GM19351 (cell line): ENCODE data around the gene PRKAG2.

Source experiments
- ATAC-seq: cut with Tn5 transposase; IDR thresholded peaks from one replicate; pipeline ENCODE4 v1.9.1; 2021; ENCODE audit warnings: mild to moderate bottlenecking, moderate library complexity; ENCODE audit not compliant: unreplicated experiment

PRKAG2 gene

GRCh38 chr7:151607464-151607867 is 269.4 kb downstream of the PRKAG2 start:
- no peak for ATAC-seq

GRCh38 chr7:151603951-151604350 is 273.0 kb downstream of the PRKAG2 start:
- ATAC-seq: no peak

- no peak for ATAC-seq
Measured at GRCh38 chr7:151601521-151602305, 275.2 kb downstream of the PRKAG2 start.

GRCh38 chr7:151600331-151600730 is 276.6 kb downstream of the PRKAG2 start:
- ATAC-seq: no peak

- no peak for ATAC-seq
Measured at GRCh38 chr7:151599401-151600227, 277.3 kb downstream of the PRKAG2 start.

GRCh38 chr7:151597541-151598444 is 279.1 kb downstream of the PRKAG2 start:
- ATAC-seq: no peak

- ATAC-seq: no peak
Measured at GRCh38 chr7:151595702-151596350, 281.1 kb downstream of the PRKAG2 start.

- ATAC-seq: no peak
Measured at GRCh38 chr7:151592868-151593486, 283.9 kb downstream of the PRKAG2 start.

GRCh38 chr7:151592330-151592729 is 284.6 kb downstream of the PRKAG2 start:
- ATAC-seq: no peak

- ATAC-seq: no peak
Measured at GRCh38 chr7:151591866-151592265, 285.0 kb downstream of the PRKAG2 start.

- no peak for ATAC-seq
Measured at GRCh38 chr7:151590850-151591771, 285.8 kb downstream of the PRKAG2 start.

- ATAC-seq: peak; percentile 96
Measured at GRCh38 chr7:151590071-151590849, 286.7 kb downstream of the PRKAG2 start.

- no peak for ATAC-seq
Measured at GRCh38 chr7:151588982-151589381, 287.9 kb downstream of the PRKAG2 start.

GRCh38 chr7:151586531-151587260 is 290.2 kb downstream of the PRKAG2 start:
- ATAC-seq: no peak

GRCh38 chr7:151585744-151586393 is 291.0 kb downstream of the PRKAG2 start:
- no peak for ATAC-seq

- no peak for ATAC-seq
Measured at GRCh38 chr7:151581741-151582140, 295.2 kb downstream of the PRKAG2 start.

- ATAC-seq: no peak
Measured at GRCh38 chr7:151579644-151580043, 297.3 kb downstream of the PRKAG2 start.
